Keratinocyte (primary cell): Measurements from ENCODE around the gene ANKS1B. TPM values are rescaled to one million over a fixed set of nuclear protein-coding genes. Genes with fewer than 3 reads are reported as not detected.

Source experiments
- DNase-seq: peaks from one replicate; pipeline ENCODE4 v3.0.0-alpha.2; 2011; ENCODE audit warnings: low read depth, missing footprints, low spot score
- FAIRE-seq: peaks from 2 replicates; lab custom pipeline; 2011; peaks lifted over from hg19 to GRCh38; lab: Jason Lieb, UNC
- H2AFZ ChIP-seq: 2 replicates; pipeline ENCODE4 v1.6.0; 2012; ENCODE audit warnings: low read length, control low read depth, inconsistent platforms; ENCODE audit not compliant: control insufficient read depth
- H3K27ac ChIP-seq: 2 replicates; pipeline ENCODE4 v1.5.1; 2011; ENCODE audit warnings: low read length; ENCODE audit not compliant: control insufficient read depth, insufficient read depth
- H3K27me3 ChIP-seq: 3 replicates; pipeline ENCODE4 v1.6.0; 2011; ENCODE audit warnings: low read length; ENCODE audit not compliant: control insufficient read depth, insufficient read depth; ENCODE audit errors: extremely low read depth
- H3K36me3 ChIP-seq, 2 experiments: 2 replicates in 1 of 2; 3 replicates in 1 of 2; pipeline ENCODE4 v1.5.1; 2011; ENCODE audit warnings: low read length in 2 of 2, mild to moderate bottlenecking in 1 of 2; ENCODE audit not compliant: control insufficient read depth in 2 of 2, insufficient read depth in 2 of 2; ENCODE audit errors: extremely low read depth in 1 of 2
- H3K4me1 ChIP-seq: 3 replicates; pipeline ENCODE4 v1.5.1; 2011; ENCODE audit warnings: low read length; ENCODE audit not compliant: control insufficient read depth, insufficient read depth; ENCODE audit errors: extremely low read depth
- H3K4me2 ChIP-seq: 3 replicates; pipeline ENCODE4 v1.6.0; 2011; ENCODE audit warnings: low read depth, low read length; ENCODE audit not compliant: control insufficient read depth, insufficient read depth; ENCODE audit errors: extremely low read depth
- H3K4me3 ChIP-seq, 3 experiments: fragments of 200-600 bp in 1 of 3; sonication (generic) in 1 of 3; 2 replicates in 2 of 3; 3 replicates in 1 of 3; pipeline ENCODE4 v1.5.1; 2011 to 2016; ENCODE audit warnings: low read length in 3 of 3, mild to moderate bottlenecking in 3 of 3, control low read depth in 2 of 3, inconsistent platforms in 1 of 3, low read depth in 1 of 3, mixed read lengths in 1 of 3, mixed run types in 1 of 3, moderate library complexity in 1 of 3; ENCODE audit not compliant: control insufficient read depth in 2 of 3, insufficient read depth in 2 of 3; ENCODE audit errors: extremely low read depth in 1 of 3
- H3K79me2 ChIP-seq: 2 replicates; pipeline ENCODE4 v1.6.0; 2012; ENCODE audit warnings: low read length; ENCODE audit not compliant: control insufficient read depth, insufficient read depth
- H3K9ac ChIP-seq: 3 replicates; pipeline ENCODE4 v1.6.0; 2011; ENCODE audit warnings: low read length; ENCODE audit not compliant: control insufficient read depth, insufficient read depth; ENCODE audit errors: extremely low read depth
- H3K9me1 ChIP-seq: 3 replicates; pipeline ENCODE4 v1.6.0; 2011; ENCODE audit warnings: low read length; ENCODE audit not compliant: control insufficient read depth, insufficient read depth; ENCODE audit errors: extremely low read depth
- H3K9me3 ChIP-seq: 2 replicates; pipeline ENCODE4 v1.5.1; 2012; ENCODE audit warnings: low read depth, low read length; ENCODE audit not compliant: control insufficient read depth
- H4K20me1 ChIP-seq: 3 replicates; pipeline ENCODE4 v1.6.0; 2011; ENCODE audit warnings: low read length; ENCODE audit not compliant: control insufficient read depth, insufficient read depth; ENCODE audit errors: extremely low read depth
- EZH2 ChIP-seq: IDR thresholded peaks from one replicate; pipeline ENCODE4 v1.6.1; 2012; ENCODE audit warnings: inconsistent platforms, mild to moderate bottlenecking, low read length, moderate library complexity
- dilution Hi-C: fragments of 300-500 bp; cut with MboI; formaldehyde crosslinking; loops from one replicate; pipeline ENCODE4 v1.7.0; 2020; ENCODE audit warnings: low sequenced_read_pairs; ENCODE audit not compliant: extremely low pct_ligation_motif_present
- polyA plus RNA-seq, 5 experiments: library from polyadenylated mRNA; depleted of rRNA in 3 of 5; stranded (reverse) in 3 of 5; stranded (forward) in 1 of 5; unstranded in 1 of 5; fragments of >200 nt; gene quantifications; 1 replicate in 1 of 5; 2 replicates in 3 of 5; 3 replicates in 1 of 5; pipeline versions ENCODE4 v1.2.1 to v1.2.3, GENCODE V29; 2011 to 2012; ENCODE audit warnings: missing spikeins in 2 of 5, low read depth in 1 of 5, low replicate concordance in 1 of 5
- TF ChIP-seq, protein P1 (sequence below), 3 experiments: IDR thresholded peaks in 1 of 3; conservative IDR thresholded peaks in 1 of 3; optimal IDR thresholded peaks in 1 of 3; 2 replicates in 2 of 3; 3 replicates in 1 of 3; pipeline versions ENCODE3 to v1.5.1; 2011; ENCODE audit warnings: low read length in 3 of 3, mild to moderate bottlenecking in 3 of 3, moderate library complexity in 2 of 3, control low read depth in 1 of 3, inconsistent platforms in 1 of 3; ENCODE audit not compliant: insufficient read depth in 2 of 3; ENCODE audit errors: extremely low read depth in 1 of 3

The ANKS1B gene
- polyA plus RNA-seq, 1 donor (not counting 4 experiments of a cell fraction or from before 2014, with no cell fraction given): not detected

DNA sequence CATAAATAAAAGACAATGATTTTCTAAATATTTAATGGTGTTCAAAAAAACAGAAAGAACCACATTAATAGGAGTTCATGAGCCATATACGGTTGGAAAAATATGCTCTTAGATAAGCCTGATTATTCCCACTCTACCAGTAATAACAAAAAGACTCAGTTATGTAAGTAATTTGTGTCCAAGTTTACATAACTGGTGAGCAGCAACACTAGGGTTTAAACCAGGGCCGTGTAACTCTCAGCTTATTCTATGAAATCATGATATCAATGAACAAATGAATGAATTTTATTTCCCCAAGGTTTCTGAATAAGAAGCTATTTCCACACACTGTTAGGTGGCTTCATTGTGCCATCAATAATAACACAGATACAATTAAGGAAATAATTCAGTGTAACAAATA, 238.8 kb downstream of the ANKS1B start:
- Histone ChIP-seq H4K20me1 (no peaks in the 10 kb centered on the region), H3K4me3 (no peak overlapping the region), H3K9me3 (no peaks in the 10 kb centered on the region), H3K9me1 (no peaks in the 10 kb centered on the region), H3K9ac (no peak overlapping the region), H3K36me3 (no peaks in the 10 kb centered on the region), H3K4me2 (no peak overlapping the region), H2AFZ (no peak overlapping the region), H3K4me1 (no peaks in the 10 kb centered on the region), H3K79me2 (no peaks in the 10 kb centered on the region), H3K27ac (no peak overlapping the region), H3K27me3 (no peaks in the 10 kb centered on the region)
- no peak for DNase-seq
- no peak for FAIRE-seq
- dilution Hi-C loops: no loop called here
- TF ChIP-seq, protein P1, sequence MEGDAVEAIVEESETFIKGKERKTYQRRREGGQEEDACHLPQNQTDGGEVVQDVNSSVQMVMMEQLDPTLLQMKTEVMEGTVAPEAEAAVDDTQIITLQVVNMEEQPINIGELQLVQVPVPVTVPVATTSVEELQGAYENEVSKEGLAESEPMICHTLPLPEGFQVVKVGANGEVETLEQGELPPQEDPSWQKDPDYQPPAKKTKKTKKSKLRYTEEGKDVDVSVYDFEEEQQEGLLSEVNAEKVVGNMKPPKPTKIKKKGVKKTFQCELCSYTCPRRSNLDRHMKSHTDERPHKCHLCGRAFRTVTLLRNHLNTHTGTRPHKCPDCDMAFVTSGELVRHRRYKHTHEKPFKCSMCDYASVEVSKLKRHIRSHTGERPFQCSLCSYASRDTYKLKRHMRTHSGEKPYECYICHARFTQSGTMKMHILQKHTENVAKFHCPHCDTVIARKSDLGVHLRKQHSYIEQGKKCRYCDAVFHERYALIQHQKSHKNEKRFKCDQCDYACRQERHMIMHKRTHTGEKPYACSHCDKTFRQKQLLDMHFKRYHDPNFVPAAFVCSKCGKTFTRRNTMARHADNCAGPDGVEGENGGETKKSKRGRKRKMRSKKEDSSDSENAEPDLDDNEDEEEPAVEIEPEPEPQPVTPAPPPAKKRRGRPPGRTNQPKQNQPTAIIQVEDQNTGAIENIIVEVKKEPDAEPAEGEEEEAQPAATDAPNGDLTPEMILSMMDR (optimal IDR thresholded peaks at IDR 0.05 in 1 of 3, IDR thresholded peaks at IDR 0.05 in 1 of 3, conservative IDR thresholded peaks at IDR 0.05 in 1 of 3; ENCODE audit: extremely low read depth in 1 of 3, insufficient read depth in 2 of 3, low read length in 3 of 3): no peak
- TF ChIP-seq EZH2: no peak

DNA sequence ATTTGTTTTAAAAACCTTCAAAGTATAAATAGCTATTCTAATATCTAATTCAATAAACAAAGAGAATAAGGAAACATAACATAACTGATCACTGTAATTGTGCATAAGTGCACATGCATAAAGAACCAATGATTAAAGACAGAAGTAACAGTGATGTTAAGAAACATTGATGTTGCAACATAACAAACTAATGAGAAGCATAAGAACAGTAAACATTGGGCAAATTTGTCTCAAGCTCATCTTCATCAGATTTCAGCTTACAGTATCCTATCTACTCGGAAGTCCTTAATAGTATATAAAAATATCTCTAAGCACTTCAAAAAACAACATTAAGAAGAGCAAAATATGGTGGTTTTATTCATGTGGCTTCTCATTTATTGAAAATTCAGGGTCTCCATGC, 239.6 kb downstream of the ANKS1B start:
- no peaks in the 10 kb centered on the region for H3K79me2 ChIP-seq
- H3K4me1 ChIP-seq: no peaks in the 10 kb centered on the region
- dilution Hi-C loops: no loop called here
- no peaks in the 10 kb centered on the region for H4K20me1 ChIP-seq
- no peaks in the 10 kb centered on the region for H3K9me1 ChIP-seq
- H3K9ac ChIP-seq: no peak overlapping the region
- H3K36me3 ChIP-seq: no peaks in the 10 kb centered on the region
- H2AFZ ChIP-seq: no peak overlapping the region
- no peak for FAIRE-seq
- H3K4me3 ChIP-seq: no peak overlapping the region
- no peak overlapping the region for H3K4me2 ChIP-seq
- H3K27ac ChIP-seq: no peak overlapping the region
- DNase-seq: no peak
- no peak for TF ChIP-seq EZH2
- TF ChIP-seq, protein P1 (optimal IDR thresholded peaks at IDR 0.05 in 1 of 3, IDR thresholded peaks at IDR 0.05 in 1 of 3, conservative IDR thresholded peaks at IDR 0.05 in 1 of 3; ENCODE audit: extremely low read depth in 1 of 3, insufficient read depth in 2 of 3, low read length in 3 of 3): no peak
- H3K27me3 ChIP-seq: no peaks in the 10 kb centered on the region
- H3K9me3 ChIP-seq: no peaks in the 10 kb centered on the region
